Measurements from ENCODE around the gene HMGCLL1.

Gene HMGCLL1

GRCh38 chr6:55578537-55579363 is at the start of gene HMGCLL1:
Gene HMGCLL1, minus strand, starts transcription at chr6:55579192. Its CDS starts 137 bp downstream, at chr6:55579055.
- DNase-seq: no peak

- DNase-seq: no peak
Measured at GRCh38 chr6:55621993-55622392, 43.0 kb upstream of the HMGCLL1 start.

- no peak for DNase-seq
Measured at GRCh38 chr6:55621244-55621643, 42.3 kb upstream of the HMGCLL1 start.

- DNase-seq: peak; percentile 24
Measured at GRCh38 chr6:55617272-55617671, 38.3 kb upstream of the HMGCLL1 start.

- DNase-seq: no peak
Measured at GRCh38 chr6:55604021-55604420, 25.0 kb upstream of the HMGCLL1 start.

GRCh38 chr6:55601120-55601519 is 22.1 kb upstream of the HMGCLL1 start:
- DNase-seq: no peak

- DNase-seq: no peak
Measured at GRCh38 chr6:55594442-55594841, 15.4 kb upstream of the HMGCLL1 start.

- DNase-seq: no peak
Measured at GRCh38 chr6:55584654-55585354, 5.8 kb upstream of the HMGCLL1 start.

GRCh38 chr6:55576811-55577210 is 2.2 kb downstream of the HMGCLL1 start:
- no peak for DNase-seq

GRCh38 chr6:55574556-55574955 is 4.4 kb downstream of the HMGCLL1 start:
- DNase-seq: no peak

- no peak for DNase-seq
Measured at GRCh38 chr6:55569638-55570037, 9.4 kb downstream of the HMGCLL1 start.

- no peak for DNase-seq
Measured at GRCh38 chr6:55568808-55569439, 10.1 kb downstream of the HMGCLL1 start.

GRCh38 chr6:55567558-55567957 is 11.4 kb downstream of the HMGCLL1 start:
- DNase-seq: no peak

GRCh38 chr6:55566036-55566710 is 12.8 kb downstream of the HMGCLL1 start:
- DNase-seq: no peak

GRCh38 chr6:55562318-55562717 is 16.7 kb downstream of the HMGCLL1 start:
- DNase-seq: no peak

- no peak for DNase-seq
Measured at GRCh38 chr6:55560290-55560885, 18.6 kb downstream of the HMGCLL1 start.

GRCh38 chr6:55557146-55557545 is 21.8 kb downstream of the HMGCLL1 start:
- no peak for DNase-seq

GRCh38 chr6:55545791-55546190 is 33.2 kb downstream of the HMGCLL1 start:
- no peak for DNase-seq

- no peak for DNase-seq
Measured at GRCh38 chr6:55543633-55544309, 35.2 kb downstream of the HMGCLL1 start.

- DNase-seq: no peak
Measured at GRCh38 chr6:55541024-55541423, 38.0 kb downstream of the HMGCLL1 start.

- DNase-seq: no peak
Measured at GRCh38 chr6:55536391-55536956, 42.5 kb downstream of the HMGCLL1 start.

- no peak for DNase-seq
Measured at GRCh38 chr6:55531496-55531895, 47.5 kb downstream of the HMGCLL1 start.

Measured in amniotic stem cell (primary cell).